ENCODE results near the gene GTF2F1.
"Not testable (repeated sequence)": the region's sequence is repeated elsewhere in the genome, so short reads cannot be mapped to it uniquely, and the experiment has no call there.

Gene GTF2F1

GRCh38 chr19:6413721-6414643, 21.0 kb upstream of the GTF2F1 start:
- in situ Hi-C loops (cut with HindIII; ENCODE audit: low pct_unique_long_range_greater_than_20kb, low sequenced_read_pairs), result no loop called here
- no peak for DNase-seq (ENCODE audit: low read depth in 1 of 2, low spot score in 1 of 2)
- TF ChIP-seq JUND (IDR thresholded peaks at IDR 0.05; ENCODE audit: low read depth), result no peak

GRCh38 chr19:6413291-6413690, 20.3 kb upstream of the GTF2F1 start:
- in situ Hi-C loops (cut with HindIII; ENCODE audit: low pct_unique_long_range_greater_than_20kb, low sequenced_read_pairs), result no loop called here
- no peak for DNase-seq (ENCODE audit: low read depth in 1 of 2, low spot score in 1 of 2)
- no peak for TF ChIP-seq JUND (IDR thresholded peaks at IDR 0.05; ENCODE audit: low read depth)

GRCh38 chr19:6412447-6413091, 19.6 kb upstream of the GTF2F1 start:
- in situ Hi-C loops (cut with HindIII; ENCODE audit: low pct_unique_long_range_greater_than_20kb, low sequenced_read_pairs), result no loop called here
- DNase-seq (ENCODE audit: low read depth in 1 of 2, low spot score in 1 of 2), result peak in 1 of 2 experiments; percentile 56
- TF ChIP-seq JUND (IDR thresholded peaks at IDR 0.05; ENCODE audit: low read depth), result no peak

GRCh38 chr19:6412061-6412446, 19.1 kb upstream of the GTF2F1 start:
- TF ChIP-seq JUND (IDR thresholded peaks at IDR 0.05; ENCODE audit: low read depth), result peak; percentile 14; the same call in 1 of the 2 replicates
- in situ Hi-C loops (cut with HindIII; ENCODE audit: low pct_unique_long_range_greater_than_20kb, low sequenced_read_pairs), result no loop called here
- DNase-seq (ENCODE audit: low read depth in 1 of 2, low spot score in 1 of 2), result no peak

GRCh38 chr19:6409346-6409745, 16.4 kb upstream of the GTF2F1 start:
- in situ Hi-C loops (cut with HindIII; ENCODE audit: low pct_unique_long_range_greater_than_20kb, low sequenced_read_pairs), result no loop called here
- DNase-seq (ENCODE audit: low read depth in 1 of 2, low spot score in 1 of 2), result no peak
- TF ChIP-seq JUND (IDR thresholded peaks at IDR 0.05; ENCODE audit: low read depth), result no peak

- in situ Hi-C loops (cut with HindIII; ENCODE audit: low pct_unique_long_range_greater_than_20kb, low sequenced_read_pairs), result no loop called here
- TF ChIP-seq JUND (IDR thresholded peaks at IDR 0.05; ENCODE audit: low read depth), result no peak
- no peak for DNase-seq (ENCODE audit: low read depth in 1 of 2, low spot score in 1 of 2)
Measured at GRCh38 chr19:6406401-6406800, 13.4 kb upstream of the GTF2F1 start.

- DNase-seq (ENCODE audit: low read depth in 1 of 2, low spot score in 1 of 2), result no peak
- in situ Hi-C loops (cut with HindIII; ENCODE audit: low pct_unique_long_range_greater_than_20kb, low sequenced_read_pairs), result no loop called here
- no peak for TF ChIP-seq JUND (IDR thresholded peaks at IDR 0.05; ENCODE audit: low read depth)
Measured at GRCh38 chr19:6402837-6403608, 10.1 kb upstream of the GTF2F1 start.

- in situ Hi-C loops (cut with HindIII; ENCODE audit: low pct_unique_long_range_greater_than_20kb, low sequenced_read_pairs), result no loop called here
- no peak for TF ChIP-seq JUND (IDR thresholded peaks at IDR 0.05; ENCODE audit: low read depth)
- DNase-seq (ENCODE audit: low read depth in 1 of 2, low spot score in 1 of 2), result no peak
Measured at GRCh38 chr19:6402058-6402457, 9.1 kb upstream of the GTF2F1 start.

- in situ Hi-C loops (cut with HindIII; ENCODE audit: low pct_unique_long_range_greater_than_20kb, low sequenced_read_pairs); DNase-seq (ENCODE audit: low read depth in 1 of 2, low spot score in 1 of 2): not testable (repeated sequence)
Measured at GRCh38 chr19:6400062-6400944, 7.3 kb upstream of the GTF2F1 start.

- in situ Hi-C loops (cut with HindIII; ENCODE audit: low pct_unique_long_range_greater_than_20kb, low sequenced_read_pairs), result no loop called here
- no peak for TF ChIP-seq JUND (IDR thresholded peaks at IDR 0.05; ENCODE audit: low read depth)
- no peak for DNase-seq (ENCODE audit: low read depth in 1 of 2, low spot score in 1 of 2)
Measured at GRCh38 chr19:6396305-6396704, 3.3 kb upstream of the GTF2F1 start.

- TF ChIP-seq JUND (IDR thresholded peaks at IDR 0.05; ENCODE audit: low read depth), result no peak
- in situ Hi-C loops (cut with HindIII; ENCODE audit: low pct_unique_long_range_greater_than_20kb, low sequenced_read_pairs), result no loop called here
- no peak for DNase-seq (ENCODE audit: low read depth in 1 of 2, low spot score in 1 of 2)
Measured at GRCh38 chr19:6394831-6395230, 1.9 kb upstream of the GTF2F1 start.

- peak in 1 of 2 experiments; percentile 63 for DNase-seq (ENCODE audit: low read depth in 1 of 2, low spot score in 1 of 2)
- no peak for TF ChIP-seq JUND (IDR thresholded peaks at IDR 0.05; ENCODE audit: low read depth)
- in situ Hi-C loops (cut with HindIII; ENCODE audit: low pct_unique_long_range_greater_than_20kb, low sequenced_read_pairs), result no loop called here
Measured at GRCh38 chr19:6393983-6394412, 1.0 kb upstream of the GTF2F1 start.
